ENCODE results near the gene PSMC3.

DNA sequence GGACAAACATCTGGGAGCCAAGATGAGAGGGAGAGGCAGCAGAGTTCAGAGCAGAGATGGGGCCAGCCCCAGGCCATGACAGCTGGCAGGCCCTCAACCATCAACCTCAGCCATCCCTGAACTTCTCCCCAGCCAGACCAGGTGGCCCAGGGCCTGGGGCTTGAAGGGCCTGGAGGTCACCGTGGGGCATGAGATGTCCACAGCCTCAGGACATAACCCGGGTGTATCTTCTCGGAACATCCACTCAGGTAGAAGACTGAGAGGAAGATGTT is 30.3 kb downstream of the PSMC3 start:
- no peak for TF ChIP-seq GATA2 (IDR thresholded peaks at IDR 0.05; ENCODE audit: low read depth, low read length)
- TF ChIP-seq GATA3 (IDR thresholded peaks at IDR 0.05; ENCODE audit: low read depth, low read length) = no peak
